DOHH2 (cell line): ENCODE measurements around the gene SH3TC2.

ENCODE experiments used
- H3F3A ChIP-seq: fragments of 200-600 bp; sonication (generic), shearing (Covaris generic); 2 replicates; pipeline ENCODE4 v1.6.0; 2016; ENCODE audit warnings: antibody characterized with exemption, mild to moderate bottlenecking; ENCODE audit not compliant: control insufficient read depth, insufficient read depth
- H3K27ac ChIP-seq: fragments of 200-600 bp; sonication (generic); 2 replicates; pipeline ENCODE4 v1.5.1; 2014; ENCODE audit warnings: low read depth, mild to moderate bottlenecking, low read length, moderate library complexity
- H3K27me3 ChIP-seq: fragments of 200-600 bp; sonication (generic); 2 replicates; pipeline ENCODE4 v1.6.1; 2014; ENCODE audit warnings: mild to moderate bottlenecking, low read length, mixed read lengths; ENCODE audit not compliant: control insufficient read depth
- H3K36me3 ChIP-seq: fragments of 200-600 bp; sonication (generic); 2 replicates; pipeline ENCODE4 v1.6.1; 2014; ENCODE audit warnings: mild to moderate bottlenecking, low read length, moderate library complexity, mixed read lengths; ENCODE audit not compliant: control insufficient read depth
- H3K4me1 ChIP-seq: fragments of 200-600 bp; sonication (generic); 2 replicates; pipeline ENCODE4 v1.6.1; 2014; ENCODE audit warnings: mild to moderate bottlenecking, low read length, mixed read lengths; ENCODE audit not compliant: control insufficient read depth
- H3K4me2 ChIP-seq: fragments of 200-600 bp; sonication (generic); 2 replicates; pipeline ENCODE4 v1.6.0; 2014; ENCODE audit warnings: mild to moderate bottlenecking, low read length, moderate library complexity
- H3K4me3 ChIP-seq: fragments of 200-600 bp; sonication (generic); 2 replicates; pipeline ENCODE4 v1.5.1; 2014; ENCODE audit warnings: mild to moderate bottlenecking, low read length, mixed read lengths
- H3K79me2 ChIP-seq: fragments of 200-600 bp; sonication (generic); 2 replicates; pipeline ENCODE4 v1.6.1; 2014; ENCODE audit warnings: mild to moderate bottlenecking, low read length, mixed read lengths; ENCODE audit not compliant: control insufficient read depth
- H3K9me2 ChIP-seq: fragments of 200-600 bp; sonication (generic); replicated peaks from 2 replicates; pipeline ENCODE4 v1.6.1; 2014; ENCODE audit warnings: mild to moderate bottlenecking, low read length, mixed read lengths; ENCODE audit not compliant: control insufficient read depth
- H3K9me3 ChIP-seq: fragments of 200-600 bp; sonication (generic); 2 replicates; pipeline ENCODE4 v1.6.1; 2014; ENCODE audit warnings: antibody characterized with exemption, low read length, mixed read lengths; ENCODE audit not compliant: control insufficient read depth, insufficient read depth
- H4K20me1 ChIP-seq: fragments of 200-600 bp; sonication (generic); 2 replicates; pipeline ENCODE4 v1.6.0; 2014; ENCODE audit warnings: low read depth, mild to moderate bottlenecking, antibody characterized with exemption, low read length, moderate library complexity; ENCODE audit not compliant: control insufficient read depth, insufficient read depth
- CTCF ChIP-seq: fragments of 200-600 bp; sonication (generic); IDR thresholded peaks from one replicate; pipeline ENCODE4 v1.5.1; 2014; ENCODE audit warnings: antibody characterized with exemption, mild to moderate bottlenecking, low read depth, low read length; ENCODE audit not compliant: poor library complexity, severe bottlenecking
- EZH2phosphoT487 ChIP-seq: fragments of 200-600 bp; sonication (generic); IDR thresholded peaks from 2 replicates; pipeline ENCODE4 v1.6.1; 2017; ENCODE audit warnings: borderline replicate concordance, mild to moderate bottlenecking, antibody characterized with exemption, low read length, moderate library complexity, mixed read lengths

The SH3TC2 gene

GRCh38 chr5:149024477-149024876, 38.4 kb downstream of the SH3TC2 start:
- Histone ChIP-seq H3F3A (no peaks in the 10 kb centered on the region), H3K79me2 (no peaks in the 10 kb centered on the region), H3K9me2 (no peaks in the 10 kb centered on the region), H3K9me3 (no peaks in the 10 kb centered on the region), H3K27me3 (peaks cover 5% of the 10 kb centered on the region; the same call in 1 of the 2 replicates), H3K4me3 (no peak overlapping the region), H3K4me2 (no peak overlapping the region), H4K20me1 (no peaks in the 10 kb centered on the region), H3K36me3 (no peaks in the 10 kb centered on the region), H3K4me1 (no peaks in the 10 kb centered on the region), H3K27ac (no peak overlapping the region)
- TF ChIP-seq CTCF (no peak), EZH2phosphoT487 (no peak)

GRCh38 chr5:149022200-149022599, 40.7 kb downstream of the SH3TC2 start:
- H3K79me2 ChIP-seq: no peaks in the 10 kb centered on the region
- no peaks in the 10 kb centered on the region for H3K36me3 ChIP-seq
- no peak overlapping the region for H3K4me3 ChIP-seq
- H4K20me1 ChIP-seq: no peaks in the 10 kb centered on the region
- peaks cover 5% of the 10 kb centered on the region; the same call in 1 of the 2 replicates for H3K27me3 ChIP-seq
- no peaks in the 10 kb centered on the region for H3K9me2 ChIP-seq
- H3K4me2 ChIP-seq: no peak overlapping the region
- no peaks in the 10 kb centered on the region for H3K4me1 ChIP-seq
- H3F3A ChIP-seq: no peaks in the 10 kb centered on the region
- H3K27ac ChIP-seq: no peak overlapping the region
- TF ChIP-seq CTCF (no peak), EZH2phosphoT487 (no peak)
- no peaks in the 10 kb centered on the region for H3K9me3 ChIP-seq

GRCh38 chr5:149019679-149020078, 43.2 kb downstream of the SH3TC2 start:
- Histone ChIP-seq H3K9me2 (no peaks in the 10 kb centered on the region), H3K27ac (no peak overlapping the region)

More at GRCh38 chr5:149019679-149020078, 43.2 kb downstream of the SH3TC2 start:
- TF ChIP-seq EZH2phosphoT487: no peak
- TF ChIP-seq CTCF: no peak
- H3K36me3 ChIP-seq: no peaks in the 10 kb centered on the region
- H3K4me1 ChIP-seq: no peaks in the 10 kb centered on the region
- H3F3A ChIP-seq: no peaks in the 10 kb centered on the region
- H3K9me3 ChIP-seq: no peaks in the 10 kb centered on the region
- H3K4me2 ChIP-seq: no peak overlapping the region
- H3K79me2 ChIP-seq: no peaks in the 10 kb centered on the region
- no peaks in the 10 kb centered on the region for H4K20me1 ChIP-seq
- H3K27me3 ChIP-seq: peaks cover under 1% of the 10 kb centered on the region; the same call in 1 of the 2 replicates
- H3K4me3 ChIP-seq: no peak overlapping the region
